ENCODE data around the gene SPDYE3.
"Not testable (repeated sequence)": the region's sequence is repeated elsewhere in the genome, so short reads cannot be mapped to it uniquely, and the experiment has no call there.

The SPDYE3 gene

DNA sequence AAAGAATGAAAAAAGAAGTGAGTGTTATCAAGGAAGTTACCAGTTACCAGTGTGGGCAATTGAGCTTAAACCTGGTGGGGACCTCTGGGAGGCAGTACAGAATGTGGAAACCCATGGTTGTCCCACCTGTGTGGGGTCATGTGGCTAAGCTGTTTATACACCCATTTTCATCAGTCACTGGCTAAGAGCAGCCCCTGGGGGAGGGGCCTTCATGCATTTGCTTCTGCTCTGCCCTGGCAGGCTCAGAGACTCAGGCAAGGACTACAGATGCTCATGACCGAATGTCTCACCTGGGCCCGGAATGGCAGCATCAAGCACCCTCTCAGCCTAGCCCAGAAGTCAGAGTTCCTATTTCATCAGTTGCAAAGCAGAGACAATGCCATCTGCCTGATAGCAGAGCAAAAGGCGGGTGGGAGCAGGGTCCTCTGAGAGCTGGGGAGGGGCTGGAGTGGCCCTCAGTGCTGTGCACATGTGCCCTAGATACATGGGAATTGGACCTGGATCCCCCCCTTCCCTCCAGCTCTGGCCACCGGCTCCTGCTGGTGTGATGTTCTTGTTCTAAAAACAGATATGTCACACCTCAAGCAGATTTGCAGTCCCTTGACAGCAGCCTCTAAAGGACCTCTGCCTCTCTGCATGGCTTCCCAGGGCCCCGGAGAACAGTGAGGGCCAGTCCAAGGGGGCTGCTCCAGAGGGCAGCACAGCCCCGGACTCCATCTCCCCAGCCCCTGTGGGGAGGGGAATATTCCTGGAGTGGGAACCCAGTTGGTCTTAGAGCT lies 20.1 kb upstream of the SPDYE3 start:
- DNase-seq (ENCODE audit: low read depth), result not testable (repeated sequence)

DNA sequence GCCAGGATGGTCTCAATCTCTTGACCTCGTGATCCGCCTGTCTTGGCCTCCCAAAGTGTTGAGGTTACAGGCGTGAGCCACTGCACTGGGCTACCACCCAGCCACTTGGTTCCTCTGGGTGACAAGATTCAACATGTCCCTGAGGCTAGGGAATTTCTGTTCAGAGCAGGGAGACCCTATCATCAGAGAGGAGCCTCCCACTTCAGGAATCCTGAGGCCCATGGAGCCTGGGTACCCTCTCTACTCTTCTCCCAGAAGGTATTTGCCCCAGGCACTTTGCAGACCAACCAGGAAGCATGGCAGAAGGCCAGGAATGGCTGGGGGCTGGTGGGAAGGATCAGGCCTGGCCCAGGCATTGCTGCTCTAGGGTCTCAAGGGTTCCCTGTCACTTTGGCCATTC lies 19.2 kb upstream of the SPDYE3 start:
- not testable (repeated sequence) for DNase-seq (ENCODE audit: low read depth)

GRCh38 chr7:100292162-100292561 lies 15.3 kb upstream of the SPDYE3 start:
- not testable (repeated sequence) for DNase-seq (ENCODE audit: low read depth)

DNA sequence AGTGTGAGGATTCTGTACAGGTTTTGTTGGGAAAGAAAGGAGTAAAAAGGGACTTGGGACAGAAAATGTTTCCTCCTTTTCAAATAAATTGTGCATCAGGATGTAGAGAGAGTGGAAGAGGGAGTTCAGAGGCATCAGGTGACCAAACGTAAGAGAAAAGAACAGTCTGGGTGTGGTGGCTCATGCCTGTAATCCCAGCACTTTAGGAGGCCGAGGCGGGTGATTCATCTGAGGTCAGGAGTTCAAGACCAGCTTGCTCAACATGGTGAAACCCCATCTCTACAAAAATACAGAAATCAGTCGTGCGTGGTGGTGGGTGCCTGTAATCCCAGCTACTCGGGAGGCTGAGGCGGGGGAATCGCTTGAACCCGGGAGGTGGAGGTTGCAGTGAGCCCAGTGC lies 12.2 kb upstream of the SPDYE3 start:
- DNase-seq (ENCODE audit: low read depth), result not testable (repeated sequence)

- not testable (repeated sequence) for DNase-seq (ENCODE audit: low read depth)
Observed at GRCh38 chr7:100297852-100298631, 9.5 kb upstream of the SPDYE3 start.

- DNase-seq (ENCODE audit: low read depth), result not testable (repeated sequence)
Observed at GRCh38 chr7:100298632-100298895, 8.9 kb upstream of the SPDYE3 start.

- not testable (repeated sequence) for DNase-seq (ENCODE audit: low read depth)
Observed at GRCh38 chr7:100304526-100304925, 3.0 kb upstream of the SPDYE3 start.

DNA sequence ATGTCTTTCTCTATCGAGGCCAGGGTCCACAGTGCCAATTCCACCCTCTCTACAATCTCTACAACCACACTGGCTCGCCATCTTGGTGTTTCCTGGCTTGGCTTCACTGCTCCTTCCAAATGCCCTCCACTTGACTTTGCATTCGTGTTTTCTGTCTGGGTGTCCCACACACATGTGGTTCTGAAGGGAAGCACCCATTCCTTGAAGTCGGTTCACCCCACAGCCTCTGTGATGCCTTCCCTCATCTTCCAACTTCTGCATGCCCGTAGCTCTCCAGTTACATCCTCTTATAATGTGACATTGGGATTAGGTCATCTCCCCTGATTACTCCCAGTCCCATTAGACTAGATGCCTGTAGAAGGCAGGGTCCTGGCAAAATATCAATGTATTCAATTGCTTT lies 10.8 kb downstream of the SPDYE3 start:
- DNase-seq (ENCODE audit: low read depth), result not testable (repeated sequence)

DNA sequence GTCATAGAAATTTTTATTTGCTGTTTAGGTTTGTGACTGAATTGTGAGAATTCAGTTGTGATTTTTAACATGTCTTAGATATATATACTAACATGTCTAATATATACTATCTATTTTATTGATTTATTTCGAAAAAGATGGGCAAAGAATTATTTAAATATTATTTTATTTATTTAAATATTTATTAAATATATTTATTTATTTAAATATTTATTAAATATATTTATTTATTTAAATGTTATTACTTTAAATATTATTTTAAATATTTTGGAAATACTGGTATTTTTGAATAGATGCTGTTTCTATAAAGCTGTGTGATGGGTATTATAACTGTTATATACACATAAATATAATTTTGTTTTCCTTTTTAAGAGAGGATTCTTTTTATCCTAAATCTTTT lies 14.1 kb downstream of the SPDYE3 start:
- DNase-seq (ENCODE audit: low read depth), result not testable (repeated sequence)

DNA sequence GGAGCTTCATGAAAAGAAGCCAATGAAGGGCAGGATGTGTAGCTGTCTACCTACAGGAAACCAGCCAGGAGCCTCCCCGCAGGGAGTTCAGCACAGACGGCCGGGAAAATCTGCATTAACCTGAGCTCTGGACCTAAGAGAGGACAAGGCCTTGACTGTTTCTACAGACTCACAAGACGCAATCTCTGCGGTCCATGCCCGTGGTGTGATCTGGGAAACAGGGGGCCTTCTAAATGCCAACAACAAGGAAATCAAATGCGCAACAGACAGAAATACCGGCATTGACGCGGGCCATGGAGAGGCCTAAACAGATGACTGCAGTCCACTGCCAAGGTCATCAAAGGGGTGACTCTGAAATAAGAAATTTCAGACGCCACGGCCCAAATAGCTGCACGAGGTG lies 16.7 kb downstream of the SPDYE3 start:
- DNase-seq (ENCODE audit: low read depth), result not testable (repeated sequence)

DNA sequence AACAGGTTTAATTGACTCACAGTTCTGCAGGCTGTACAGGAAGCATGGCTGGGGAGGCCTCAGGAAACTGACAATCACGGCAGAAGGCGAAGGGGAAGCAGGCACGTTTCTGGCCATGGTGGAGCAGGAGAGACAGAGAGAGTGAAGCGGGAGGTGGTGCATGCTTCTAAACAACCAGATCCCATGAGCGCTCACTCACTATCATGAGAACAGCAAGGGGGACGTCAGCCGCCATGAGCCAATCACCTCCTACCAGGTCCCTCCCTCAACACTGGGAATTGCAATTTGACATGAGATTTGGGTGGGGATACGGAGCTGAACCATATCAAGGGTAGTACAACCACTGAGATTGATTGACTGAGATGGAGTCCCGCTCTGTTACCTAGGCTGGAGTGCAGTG lies 18.2 kb downstream of the SPDYE3 start:
- DNase-seq (ENCODE audit: low read depth), result not testable (repeated sequence)

GRCh38 chr7:100326914-100327313 lies 19.4 kb downstream of the SPDYE3 start:
- not testable (repeated sequence) for DNase-seq (ENCODE audit: low read depth)

DNA sequence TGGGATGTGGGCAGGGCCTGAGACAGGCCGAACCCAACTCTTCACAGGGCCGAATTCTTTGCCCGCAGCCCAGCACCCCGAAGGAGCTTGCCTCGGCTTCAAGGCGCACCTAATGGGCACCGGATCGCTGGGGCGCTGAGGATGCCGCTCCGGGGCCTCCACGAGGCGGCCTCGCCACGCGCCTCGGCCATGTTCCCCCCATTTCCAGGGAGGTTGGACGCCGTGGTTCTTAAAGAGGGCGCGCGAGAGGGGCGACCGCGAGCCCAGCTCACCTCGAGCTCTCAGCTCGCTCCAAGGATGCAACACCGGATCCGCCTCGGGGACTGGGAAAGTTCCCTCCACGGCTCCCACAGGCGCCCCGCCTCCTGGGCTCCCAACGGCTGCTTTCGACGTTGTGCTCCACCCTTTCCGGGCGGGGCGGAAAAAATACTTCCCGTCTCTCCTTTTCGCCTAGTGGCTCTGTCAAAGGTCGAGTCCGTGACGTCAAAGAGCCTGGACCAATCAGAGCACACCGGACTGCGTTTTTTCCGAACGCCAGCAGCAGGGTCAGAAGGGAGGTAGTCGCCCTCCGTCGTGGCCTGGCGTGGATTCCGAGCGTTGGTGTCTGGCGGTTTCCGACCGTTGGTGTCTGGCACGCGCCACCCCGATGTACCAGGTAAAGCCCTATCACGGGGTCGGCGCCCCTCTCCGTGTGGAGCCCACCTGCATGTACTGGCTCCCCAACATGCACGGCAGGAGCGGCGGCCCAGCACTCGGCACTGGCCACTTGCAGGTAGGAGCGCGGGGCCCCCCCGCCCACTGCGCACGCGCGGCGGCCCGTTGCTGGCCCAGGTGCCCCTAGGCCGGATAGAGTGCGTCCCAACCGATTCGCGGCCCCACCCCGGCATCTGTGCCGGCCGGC lies 28.3 kb downstream of the SPDYE3 start:
- peak; percentile 78 for DNase-seq (ENCODE audit: low read depth)

DNA sequence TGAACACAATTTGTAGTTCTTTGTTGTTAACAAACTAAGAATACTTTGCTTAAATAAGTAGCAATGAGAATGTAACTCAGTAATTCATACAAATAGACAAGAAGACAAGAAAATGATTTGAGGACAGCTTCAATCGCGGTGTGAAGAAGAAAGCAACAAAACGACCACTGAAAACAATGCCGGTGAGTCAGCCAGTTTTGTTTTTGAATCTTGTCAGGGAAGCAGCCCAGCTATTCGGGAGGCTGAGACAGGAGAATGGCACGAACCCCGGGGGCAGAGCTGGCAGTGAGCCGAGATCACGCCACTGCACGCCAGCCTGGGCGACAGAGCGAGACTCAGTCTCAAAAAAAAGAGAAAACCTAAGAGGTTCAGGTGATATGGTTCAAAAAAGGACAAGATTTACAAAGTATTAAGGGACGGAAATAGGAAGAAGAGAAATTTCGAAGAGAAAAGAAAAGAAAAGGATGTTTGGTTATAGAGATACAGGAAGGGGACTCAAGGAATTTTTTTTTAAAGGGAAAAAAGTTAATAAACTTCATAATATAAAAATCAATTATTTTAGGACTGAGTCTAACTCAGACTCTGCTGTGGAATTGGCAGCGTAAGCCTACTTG lies 30.7 kb downstream of the SPDYE3 start:
- not testable (repeated sequence) for DNase-seq (ENCODE audit: low read depth)

- DNase-seq (ENCODE audit: low read depth), result not testable (repeated sequence)
Observed at GRCh38 chr7:100341286-100341685, 33.8 kb downstream of the SPDYE3 start.

GRCh38 chr7:100342765-100343164 lies 35.3 kb downstream of the SPDYE3 start:
- no peak for DNase-seq (ENCODE audit: low read depth)

DNA sequence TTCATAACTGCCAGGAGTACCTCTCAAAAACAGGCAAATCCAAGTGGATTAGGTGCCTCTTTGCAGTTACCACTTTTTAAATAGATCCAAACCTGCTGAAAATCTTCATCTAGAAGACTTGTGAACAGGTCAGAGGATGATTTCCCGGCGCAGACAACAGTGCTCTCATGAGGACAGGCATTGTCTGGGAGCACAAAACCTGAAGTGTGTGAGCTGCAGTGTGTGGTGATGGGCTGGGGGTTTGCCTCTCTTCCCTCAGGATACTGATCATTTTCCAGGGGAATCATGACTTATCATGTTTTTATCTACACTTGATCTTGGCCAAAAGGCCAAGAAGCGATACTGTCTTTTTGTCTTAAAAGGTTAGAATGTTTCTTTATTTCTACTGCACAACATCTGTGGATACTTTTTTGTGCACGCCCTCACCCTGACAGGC lies 36.6 kb downstream of the SPDYE3 start:
- DNase-seq (ENCODE audit: low read depth), result not testable (repeated sequence)

DNA sequence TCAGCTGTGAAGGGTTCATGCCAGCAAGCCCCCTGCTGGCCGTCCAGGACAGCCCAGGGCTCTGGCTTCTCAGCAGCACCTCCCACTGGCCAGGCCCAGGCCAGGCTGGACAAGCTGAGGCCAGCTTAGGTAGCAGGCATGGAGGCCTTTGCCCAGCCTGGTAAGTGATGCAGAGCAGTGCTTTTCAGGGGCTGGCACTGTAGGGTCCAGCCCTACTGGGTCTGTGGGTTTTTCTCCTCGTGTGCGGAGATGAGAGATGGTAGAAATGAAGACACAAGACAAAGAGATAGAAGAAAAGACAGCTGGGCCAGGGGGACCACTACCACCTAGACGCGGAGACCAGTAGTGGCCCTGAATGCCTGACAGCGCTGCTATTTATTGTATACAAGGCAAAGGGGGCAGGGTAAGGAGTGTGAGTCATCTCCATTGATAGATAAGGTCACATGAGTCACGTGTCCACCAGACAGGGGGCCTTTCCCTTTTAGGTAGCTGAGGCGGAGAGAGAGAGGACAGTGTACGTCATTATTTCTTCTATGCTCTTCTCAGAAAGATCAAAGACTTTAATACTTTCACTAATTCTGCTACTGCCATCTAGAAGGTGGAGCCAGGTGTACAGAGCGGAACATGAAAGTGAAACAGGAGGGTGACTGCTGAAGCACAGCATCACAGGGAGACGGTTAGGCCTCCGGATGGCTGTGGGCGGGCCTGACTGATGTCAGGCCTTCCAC lies 37.2 kb downstream of the SPDYE3 start:
- peak; percentile 70 for DNase-seq (ENCODE audit: low read depth)

DNA sequence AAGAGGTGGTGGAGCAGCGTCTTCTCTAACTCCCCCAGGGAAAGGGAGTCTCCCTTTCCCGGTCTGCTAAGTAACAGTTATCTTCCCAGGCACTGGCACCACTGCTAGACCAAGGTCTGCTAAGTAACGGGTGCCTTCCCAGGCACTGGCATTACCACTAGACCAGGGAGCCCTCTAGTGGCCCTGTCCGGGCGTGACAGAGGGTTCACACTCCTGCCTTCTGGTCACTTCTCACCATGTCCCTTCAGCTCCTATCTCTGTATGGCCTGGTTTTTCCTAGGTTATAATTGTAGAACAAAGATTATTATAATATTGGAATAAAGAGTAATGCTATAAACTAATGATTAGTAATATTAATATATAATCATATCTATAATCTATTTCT lies 37.8 kb downstream of the SPDYE3 start:
- peak; percentile 48 for DNase-seq (ENCODE audit: low read depth)

DNA sequence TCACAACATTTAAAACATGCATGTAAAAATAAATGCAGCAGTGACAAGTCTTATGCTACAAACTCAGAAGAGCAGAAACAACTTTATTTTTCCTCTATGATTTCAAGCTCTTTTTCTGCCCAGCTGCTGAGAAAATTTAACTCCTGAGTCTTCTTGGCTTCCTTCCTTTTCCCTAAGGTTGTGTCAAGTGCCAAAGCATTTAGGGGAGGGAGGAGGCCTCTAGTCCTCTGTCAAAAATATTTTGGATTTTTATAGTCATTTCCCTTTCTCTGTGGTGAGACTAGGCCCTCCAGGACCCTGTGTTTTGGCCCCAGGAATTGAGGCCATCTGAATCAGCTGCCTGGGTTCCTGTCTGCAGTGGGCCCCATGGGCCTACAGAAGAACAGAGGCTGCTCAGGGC lies 39.4 kb downstream of the SPDYE3 start:
- no peak for DNase-seq (ENCODE audit: low read depth)

- DNase-seq (ENCODE audit: low read depth), result no peak
Observed at GRCh38 chr7:100348805-100349204, 41.3 kb downstream of the SPDYE3 start.
